NB4 (cell line): ENCODE data around the gene TMEM97.

Experiments used
- DNase-seq: peaks from one replicate; pipeline ENCODE4 v3.0.0; 2010; ENCODE audit warnings: low read depth
- H3K4me3 ChIP-seq: one replicate; pipeline ENCODE4 v1.5.1; 2011; ENCODE audit warnings: mild to moderate bottlenecking, low read depth, low read length, moderate library complexity
- CTCF ChIP-seq: IDR thresholded peaks from one replicate; pipeline ENCODE4 v1.5.1; 2012; ENCODE audit warnings: low read depth, low read length
- MAX ChIP-seq: IDR thresholded peaks from 2 replicates; pipeline ENCODE4 v1.6.1; 2011; ENCODE audit warnings: low read depth, low read length
- MYC ChIP-seq: IDR thresholded peaks from 2 replicates; pipeline ENCODE4 v1.6.1; 2011; ENCODE audit warnings: low read depth, low read length
- POLR2A ChIP-seq: IDR thresholded peaks from 2 replicates; pipeline ENCODE4 v1.6.1; 2011; ENCODE audit warnings: mild to moderate bottlenecking; ENCODE audit not compliant: insufficient read length; ENCODE audit errors: extremely low read depth

TMEM97 gene

DNA sequence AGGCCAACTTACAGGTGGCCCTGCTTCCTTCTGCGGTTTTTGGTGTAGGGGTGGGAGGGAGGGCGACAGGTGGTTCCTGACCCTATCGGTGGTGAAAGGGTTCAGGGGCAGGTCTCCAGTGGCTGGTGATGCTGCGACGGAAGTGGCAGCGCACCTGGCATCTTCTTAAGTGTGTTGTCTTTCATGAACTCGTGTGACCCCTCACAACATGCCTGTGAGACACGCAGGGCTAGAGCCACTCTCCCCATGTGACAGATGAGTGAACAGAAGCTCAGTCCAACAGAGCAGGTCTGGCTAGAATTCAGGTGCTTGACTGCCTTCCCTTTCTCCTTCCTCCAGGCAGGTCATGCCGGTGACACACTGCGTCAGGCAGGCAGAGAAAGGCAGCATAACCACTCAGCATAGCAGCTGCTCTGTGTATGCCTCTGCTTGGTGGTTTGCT is 24.5 kb downstream of the TMEM97 start:
- DNase-seq, result no peak
- no peak for TF ChIP-seq POLR2A
- no peak for TF ChIP-seq CTCF
- no peak for TF ChIP-seq MAX
- TF ChIP-seq MYC, result no peak

GRCh38 chr17:28344011-28344410 is 25.0 kb downstream of the TMEM97 start:
- TF ChIP-seq MAX (no peak), CTCF (no peak)
- DNase-seq, result no peak
- H3K4me3 ChIP-seq, result no peak overlapping the region

More for the DNA sequence above, 24.5 kb downstream of the TMEM97 start:
- H3K4me3 ChIP-seq, result no peak overlapping the region

DNA sequence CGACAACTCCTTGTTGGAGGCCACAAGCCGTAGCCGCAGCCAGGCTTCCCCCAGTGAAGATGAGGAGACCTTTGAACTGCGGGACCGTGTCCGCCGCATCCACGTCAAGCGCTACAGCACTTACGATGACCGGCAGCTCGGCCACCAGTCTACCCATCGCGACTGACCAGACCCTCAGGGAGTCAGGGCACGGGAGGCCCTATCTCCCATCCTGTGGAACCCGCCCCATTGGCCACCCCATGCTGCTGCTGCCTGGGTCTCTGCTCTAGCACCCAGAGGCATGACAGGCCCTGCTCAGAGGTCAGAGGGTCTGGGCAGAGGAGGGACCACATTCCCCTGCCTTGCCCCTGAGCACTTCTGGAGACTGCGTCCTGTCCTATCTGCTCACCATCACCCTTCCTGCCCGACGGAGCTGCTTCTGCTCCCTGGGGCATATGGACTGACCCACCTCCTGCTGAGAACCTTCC is 25.5 kb downstream of the TMEM97 start:
- TF ChIP-seq MYC (no peak), POLR2A (no peak), MAX (no peak), CTCF (no peak)
- no peak for DNase-seq
- no peak overlapping the region for H3K4me3 ChIP-seq

DNA sequence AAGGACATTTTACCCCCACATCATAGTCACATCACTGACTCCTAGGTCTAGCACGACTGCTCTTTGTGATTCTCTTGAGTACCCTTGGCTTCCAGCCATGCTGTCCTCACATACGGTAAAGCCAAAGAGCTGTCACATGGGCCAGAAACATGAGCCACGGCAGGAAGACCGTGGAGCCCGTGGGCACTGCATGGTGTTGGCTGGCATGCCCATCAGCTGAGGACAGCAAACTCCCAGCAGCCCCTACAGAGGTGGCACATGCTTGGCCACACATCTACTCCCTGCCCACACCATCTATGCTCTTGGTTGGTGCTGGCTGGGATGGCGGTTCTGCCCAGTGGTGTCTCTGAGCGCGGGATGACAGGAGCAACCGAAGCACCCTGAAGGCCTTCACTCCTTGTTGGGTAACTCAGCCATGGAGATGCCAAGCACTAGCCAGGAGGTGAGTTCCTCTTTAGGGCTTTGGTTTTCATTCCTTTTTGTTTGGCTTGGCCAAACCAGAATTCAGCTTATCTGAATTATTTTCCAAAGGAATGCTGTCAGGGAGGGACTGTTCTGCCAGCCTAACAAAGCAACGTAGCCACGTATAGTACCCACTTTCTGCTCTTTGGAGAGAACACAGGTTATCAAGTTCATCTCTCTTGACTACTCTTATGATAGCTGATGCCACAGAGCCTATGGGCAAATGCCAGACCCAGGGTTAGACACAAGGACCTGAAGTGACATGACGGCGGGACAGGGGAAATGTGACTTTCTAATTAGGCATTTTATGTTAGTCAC is 26.6 kb downstream of the TMEM97 start:
- no peak overlapping the region for H3K4me3 ChIP-seq
- TF ChIP-seq MAX (no peak), MYC (no peak)
- DNase-seq, result no peak

DNA sequence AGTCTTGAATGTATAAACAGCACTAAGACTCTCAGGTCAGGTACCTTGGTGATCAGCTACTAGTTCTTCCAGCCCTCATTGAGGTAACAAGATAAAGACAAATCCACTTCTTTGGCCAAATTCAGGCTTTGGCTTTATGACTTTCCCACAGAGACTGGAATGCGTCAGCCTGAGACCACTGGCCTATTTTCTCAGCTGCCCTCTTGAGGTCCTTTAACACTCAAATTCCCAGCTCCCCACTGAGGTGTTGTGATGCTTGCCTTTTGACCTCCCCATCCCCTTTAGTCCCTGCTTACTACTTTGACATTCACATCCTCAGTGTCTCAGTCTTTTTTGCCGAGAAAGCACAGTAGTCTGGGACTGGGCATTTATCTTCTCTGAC is 27.2 kb downstream of the TMEM97 start:
- no peak overlapping the region for H3K4me3 ChIP-seq
- no peak for TF ChIP-seq MAX
- no peak for TF ChIP-seq CTCF
- no peak for TF ChIP-seq POLR2A
- no peak for TF ChIP-seq MYC
- no peak for DNase-seq

DNA sequence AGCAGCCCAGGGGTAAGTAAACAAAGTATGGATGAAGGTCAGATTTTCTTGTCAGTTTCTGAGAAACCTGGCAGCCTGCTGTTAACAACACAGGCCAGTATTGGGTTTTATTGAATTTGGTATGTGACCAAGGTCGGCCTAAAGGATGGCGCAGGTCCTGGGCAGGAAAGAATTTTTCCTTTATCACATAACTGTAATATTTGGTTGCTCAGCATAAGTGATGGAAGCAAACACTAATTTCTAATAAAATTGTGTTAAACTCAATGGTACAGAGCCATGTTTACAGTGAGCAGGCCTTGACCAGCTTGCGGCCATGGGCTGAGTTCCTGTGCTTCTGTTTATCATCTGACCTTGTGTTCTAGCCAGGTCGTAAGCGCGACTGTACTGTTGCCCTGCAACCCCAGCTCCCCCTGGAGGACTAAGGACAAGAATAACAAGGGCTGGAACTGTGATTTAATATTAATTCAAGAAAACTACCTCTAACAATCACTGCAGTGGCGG is 27.8 kb downstream of the TMEM97 start:
- TF ChIP-seq CTCF (peak; percentile 5), MYC (no peak), POLR2A (no peak), MAX (no peak)
- peak; percentile 31 for DNase-seq
- H3K4me3 ChIP-seq, result no peak overlapping the region
